Measurements from ENCODE around the gene ATP5F1D. TPM values are rescaled to one million over a fixed set of nuclear protein-coding genes. Genes with fewer than 3 reads are reported as not detected.

The ATP5F1D gene
- total and polyA plus RNA-seq, 2 of the 13 experiments (the other 11 are each of a cell fraction or from before 2014, with no cell fraction given), result 39.4 to 78.7 TPM

GRCh38 chr19:1259206-1259875 lies 17.8 kb downstream of the ATP5F1D start (continued):
- TF ChIP-seq ZNF276 (CRISPR knock-in tag; IDR thresholded peaks at IDR 0.05; ENCODE audit: low read depth) (no peak), ZNF335 (CRISPR knock-in tag; IDR thresholded peaks at IDR 0.05) (peak; percentile 88), ZNF17 (CRISPR knock-in tag; IDR thresholded peaks at IDR 0.05) (no peak), ZNF570 (CRISPR knock-in tag; IDR thresholded peaks at IDR 0.05; ENCODE audit: borderline replicate concordance) (0 out of 2 replicates have a peak, but pooled peaks have one; percentile 54), ZNF598 (CRISPR knock-in tag; IDR thresholded peaks at IDR 0.05; ENCODE audit: borderline replicate concordance) (peak; percentile 81; the same call in 1 of the 2 replicates), ZNF790 (CRISPR knock-in tag; IDR thresholded peaks at IDR 0.05; ENCODE audit: borderline replicate concordance) (peak; percentile 74; the same call in 1 of the 2 replicates), TARDBP (CRISPR knock-in tag; IDR thresholded peaks at IDR 0.05) (peak; percentile 60; the same call in 1 of the 2 replicates), ZNF225 (CRISPR knock-in tag; IDR thresholded peaks at IDR 0.05) (0 out of 2 replicates have a peak, but pooled peaks have one; percentile 14), SAP130 (CRISPR knock-in tag; IDR thresholded peaks at IDR 0.05; ENCODE audit: low read depth) (peak; percentile 83), ZNF766 (CRISPR knock-in tag; IDR thresholded peaks at IDR 0.05; ENCODE audit: borderline replicate concordance) (0 out of 2 replicates have a peak, but pooled peaks have one; percentile 17), PBX3 (CRISPR knock-in tag; IDR thresholded peaks at IDR 0.05; ENCODE audit: borderline replicate concordance) (no peak), CBFB (CRISPR knock-in tag; IDR thresholded peaks at IDR 0.05) (peak; percentile 48; the same call in 1 of the 2 replicates), POLR2AphosphoS2 (IDR thresholded peaks at IDR 0.05; ENCODE audit: low read depth, low read length) (peak; percentile 96; the same call in 1 of the 2 replicates), PAWR (CRISPR knock-in tag; IDR thresholded peaks at IDR 0.05; ENCODE audit: borderline replicate concordance) (no peak), NFRKB (IDR thresholded peaks at IDR 0.05) (no peak), ZHX1 (CRISPR knock-in tag; IDR thresholded peaks at IDR 0.05; ENCODE audit: low read depth) (peak; percentile 86), ARNTL (CRISPR knock-in tag; IDR thresholded peaks at IDR 0.05) (0 out of 2 replicates have a peak, but pooled peaks have one; percentile 42), FOXP4 (CRISPR knock-in tag; IDR thresholded peaks at IDR 0.05) (peak; percentile 55; the same call in 1 of the 2 replicates), ZNF274 (CRISPR knock-in tag; IDR thresholded peaks at IDR 0.05) (0 out of 2 replicates have a peak, but pooled peaks have one; percentile 32), ZNF44 (CRISPR knock-in tag; IDR thresholded peaks at IDR 0.05) (0 out of 2 replicates have a peak, but pooled peaks have one; percentile 59), RAD21 (CRISPR knock-in tag; IDR thresholded peaks at IDR 0.05) (peak; percentile 88), ZNF772 (CRISPR knock-in tag; IDR thresholded peaks at IDR 0.05) (peak; percentile 75; the same call in 1 of the 2 replicates), PHF5A (CRISPR knock-in tag; IDR thresholded peaks at IDR 0.05; ENCODE audit: low read depth, unreplicated experiment) (no peak)

Data from HepG2 (cell line).